GM18907 (cell line): ENCODE data around the gene MRPS27.
"Not testable (repeated sequence)": the region's sequence is repeated elsewhere in the genome, so short reads cannot be mapped to it uniquely, and the experiment has no call there.

Experiments used
- ATAC-seq: cut with Tn5 transposase; IDR thresholded peaks from one replicate; pipeline ENCODE4 v1.9.1; 2021; ENCODE audit warnings: mild to moderate bottlenecking, moderate library complexity; ENCODE audit not compliant: unreplicated experiment

Gene MRPS27

GRCh38 chr5:72177538-72177937 lies 142.5 kb downstream of the MRPS27 start:
- peak; percentile 90 for ATAC-seq

GRCh38 chr5:72172786-72173185 lies 147.3 kb downstream of the MRPS27 start:
- ATAC-seq, result no peak

- ATAC-seq, result no peak
Observed at GRCh38 chr5:72171667-72172066, 148.4 kb downstream of the MRPS27 start.

GRCh38 chr5:72171181-72171580 lies 148.9 kb downstream of the MRPS27 start:
- not testable (repeated sequence) for ATAC-seq

GRCh38 chr5:72170101-72170500 lies 149.9 kb downstream of the MRPS27 start:
- ATAC-seq, result no peak
